Measurements from ENCODE around the gene IRAK1. TPM values are rescaled to one million over a fixed set of nuclear protein-coding genes. Genes with fewer than 3 reads are reported as not detected.

Gene IRAK1
- total RNA-seq, 1 donor from 2014 or later, result 106 TPM

DNA sequence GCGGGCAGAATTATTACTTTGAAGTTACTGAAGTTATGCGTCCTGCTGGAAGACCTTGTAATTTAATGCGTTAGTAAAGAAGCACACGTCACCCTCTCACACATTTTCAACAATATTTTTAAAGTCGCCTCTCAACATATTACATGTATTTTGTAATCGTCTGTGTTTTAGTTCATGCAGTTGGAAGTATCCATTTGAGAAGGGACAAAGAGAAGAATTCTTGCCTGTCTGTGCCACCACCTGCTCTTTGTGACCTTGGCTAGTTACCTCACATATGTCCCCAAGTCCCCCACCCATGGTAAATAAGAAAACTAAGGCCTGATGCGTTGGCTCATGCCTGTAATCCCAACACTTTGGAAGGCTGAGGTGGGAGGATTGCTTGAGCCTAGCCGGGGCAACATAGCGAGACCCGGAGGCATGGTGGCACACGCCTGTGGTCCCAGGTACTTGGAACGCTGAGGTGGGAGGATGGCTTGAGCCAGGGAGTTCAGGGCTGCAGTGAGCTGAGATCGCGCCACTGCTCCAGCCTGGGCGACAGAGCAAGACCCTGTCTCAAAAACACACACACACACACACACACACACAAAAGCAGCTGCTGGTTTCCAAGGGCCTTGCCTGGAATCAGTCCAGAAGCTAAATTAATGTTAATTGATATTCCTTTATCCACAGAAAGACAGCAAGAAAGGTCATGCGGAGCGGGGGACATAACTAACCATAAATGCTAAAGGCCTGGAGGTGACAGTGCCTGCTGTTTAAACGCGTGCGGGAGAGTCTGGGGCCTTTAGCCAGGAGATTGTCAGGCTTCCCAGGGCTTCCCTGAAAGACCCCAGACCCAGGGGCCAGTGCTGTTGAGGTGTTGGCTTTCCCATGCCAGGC, 46.3 kb downstream of the IRAK1 start:
- no peak for DNase-seq (ENCODE audit: extremely low read depth, low read depth, low spot score)

DNA sequence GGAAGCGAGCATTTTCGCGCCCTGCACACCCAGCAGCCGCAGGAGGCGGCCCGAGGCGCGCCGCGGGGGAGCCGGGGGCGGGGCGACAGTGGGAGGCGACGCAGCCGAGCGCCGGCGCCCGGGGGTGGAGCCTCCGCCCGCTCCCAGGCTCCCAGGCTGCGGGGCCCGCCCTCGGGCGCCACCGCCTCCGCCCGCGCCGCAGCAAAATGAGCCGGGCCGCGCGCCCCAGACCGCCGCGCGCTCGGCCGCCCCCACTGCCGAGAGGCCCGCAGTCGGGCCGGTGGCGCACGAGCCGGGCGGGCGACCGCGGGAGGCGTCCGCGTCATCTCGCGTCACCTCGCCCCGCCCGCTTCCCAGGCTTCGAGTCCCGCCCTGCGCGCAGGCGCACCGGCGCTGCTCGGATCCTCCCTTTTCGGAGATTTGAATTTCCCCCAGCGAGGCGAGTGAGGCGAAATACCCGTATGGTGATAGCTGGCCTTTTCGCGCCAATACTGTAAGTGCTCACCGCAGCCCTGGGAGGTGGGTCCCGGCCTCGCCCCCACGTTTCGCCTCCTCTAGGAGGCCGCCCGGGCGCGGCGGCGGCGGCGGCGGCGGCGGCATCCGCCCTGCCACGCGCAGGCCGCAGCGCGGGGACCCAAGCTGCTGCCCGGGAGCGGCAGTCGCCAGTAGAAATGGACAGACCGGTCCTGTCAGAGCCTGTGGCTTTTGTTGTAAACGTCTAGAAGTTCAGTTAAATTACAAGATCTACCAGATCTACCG, 47.2 kb downstream of the IRAK1 start, which contains the start of gene TMEM187:
Gene TMEM187 (plus strand): TSS at position 387 of the 759 bp plus-strand sequence. CDS start 9,309 bp downstream, outside the sequence.
- no peak for DNase-seq (ENCODE audit: extremely low read depth, low read depth, low spot score)

DNA sequence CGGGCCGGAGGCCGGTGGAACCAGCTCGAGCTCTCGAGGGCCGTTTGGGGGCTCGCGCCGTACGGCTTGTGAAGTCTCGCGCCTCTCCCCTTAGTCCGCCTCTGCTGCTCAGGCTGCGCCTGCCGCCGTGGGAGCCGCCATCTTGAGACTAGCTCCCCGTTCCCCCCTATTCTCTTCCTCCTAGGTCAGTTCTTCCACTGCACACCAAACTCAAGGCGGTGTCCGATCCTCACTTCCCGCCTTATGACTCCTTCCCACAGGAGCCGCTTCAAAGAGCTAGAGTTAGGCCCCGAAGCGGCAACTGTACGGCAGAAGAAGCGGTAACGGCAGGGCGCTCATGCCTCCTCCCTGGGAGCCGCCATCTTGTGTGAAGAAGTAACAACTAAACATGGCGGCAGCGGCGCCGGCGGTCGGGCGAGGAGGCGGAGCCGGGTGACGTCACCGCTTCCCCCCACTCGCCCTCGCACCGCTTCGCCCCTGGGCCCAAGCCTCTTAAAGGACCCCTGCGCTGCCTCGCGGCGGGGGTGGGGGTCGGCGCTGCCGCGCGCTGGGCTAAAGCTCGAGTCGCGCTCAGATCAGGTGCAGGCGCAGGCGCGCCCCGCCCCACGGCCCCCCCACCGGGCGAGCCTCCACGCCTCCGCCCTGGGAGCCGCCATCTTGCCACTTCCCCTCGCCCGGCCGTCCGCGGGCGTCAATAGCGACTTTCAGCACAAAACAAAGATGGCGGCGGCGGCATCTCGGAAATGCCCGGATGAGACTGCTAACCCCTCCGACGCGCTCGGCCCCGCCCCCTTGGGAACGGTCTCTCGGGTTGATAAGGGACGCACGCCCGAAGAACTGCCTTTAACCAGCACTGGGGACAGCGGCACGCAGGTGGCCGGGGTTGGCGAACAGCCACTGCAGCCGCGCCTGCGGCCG, 48.0 kb downstream of the IRAK1 start, which contains the start of gene HCFC1:
Gene HCFC1 (minus strand): TSS at position 369 of the 918 bp plus-strand sequence. CDS start 978 bp downstream, outside the sequence.
- no peak for DNase-seq (ENCODE audit: extremely low read depth, low read depth, low spot score)

DNA sequence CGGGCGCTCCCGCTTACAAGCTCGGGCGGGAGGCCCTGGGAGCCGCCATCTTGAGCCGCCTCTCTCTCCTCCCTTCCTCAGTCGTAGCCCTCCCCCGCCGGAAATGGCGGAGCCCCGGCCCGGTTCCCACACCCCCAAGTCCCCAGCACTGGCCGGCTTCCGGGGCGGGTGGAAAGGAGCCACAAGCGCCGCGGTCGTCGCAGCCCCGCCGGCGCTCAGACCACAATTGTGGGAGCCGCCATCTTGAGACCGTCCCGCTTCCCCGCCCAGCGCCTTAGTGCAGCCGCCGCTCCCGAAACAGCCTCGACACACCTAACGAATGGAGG, 48.6 kb downstream of the IRAK1 start:
- DNase-seq (ENCODE audit: extremely low read depth, low read depth, low spot score), result no peak

DNA sequence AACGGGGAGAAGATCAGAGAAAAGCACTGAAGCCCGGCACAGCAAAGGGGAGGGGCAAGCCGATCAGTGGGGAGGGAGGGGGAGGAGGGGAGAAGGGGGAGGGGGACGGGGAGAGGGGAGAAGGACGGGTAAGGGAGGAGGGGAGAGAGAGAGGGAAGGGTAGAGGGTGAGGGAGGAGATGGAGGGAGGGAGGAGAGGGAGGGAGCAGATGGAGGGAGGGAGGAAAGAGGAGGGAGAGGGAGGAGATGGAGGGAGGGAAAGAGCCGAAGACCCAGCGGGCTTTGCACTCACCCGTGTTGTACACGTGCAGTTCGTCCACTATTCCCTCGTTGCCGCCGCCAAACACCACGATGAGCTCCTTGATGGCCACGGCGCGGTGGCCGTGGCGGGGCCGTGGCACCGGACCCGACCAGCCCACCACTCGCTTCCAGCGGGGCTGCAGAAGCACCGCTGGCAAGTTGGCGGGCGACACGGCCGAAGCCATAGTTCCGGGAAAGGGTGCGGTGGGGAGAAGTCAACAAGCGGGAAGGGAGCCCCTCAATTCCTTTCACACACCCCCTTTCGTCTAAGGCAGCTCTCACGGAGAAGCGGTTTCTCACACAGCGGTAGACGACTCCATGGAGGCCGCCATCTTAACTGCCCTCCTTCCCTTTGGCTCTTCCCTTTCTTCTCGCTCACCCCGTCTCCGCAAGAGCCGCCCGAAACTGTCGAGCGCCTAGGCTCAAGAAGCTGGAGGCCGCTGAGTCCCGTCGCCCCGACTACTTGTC, 49.2 kb downstream of the IRAK1 start:
- no peak for DNase-seq (ENCODE audit: extremely low read depth, low read depth, low spot score)

DNA sequence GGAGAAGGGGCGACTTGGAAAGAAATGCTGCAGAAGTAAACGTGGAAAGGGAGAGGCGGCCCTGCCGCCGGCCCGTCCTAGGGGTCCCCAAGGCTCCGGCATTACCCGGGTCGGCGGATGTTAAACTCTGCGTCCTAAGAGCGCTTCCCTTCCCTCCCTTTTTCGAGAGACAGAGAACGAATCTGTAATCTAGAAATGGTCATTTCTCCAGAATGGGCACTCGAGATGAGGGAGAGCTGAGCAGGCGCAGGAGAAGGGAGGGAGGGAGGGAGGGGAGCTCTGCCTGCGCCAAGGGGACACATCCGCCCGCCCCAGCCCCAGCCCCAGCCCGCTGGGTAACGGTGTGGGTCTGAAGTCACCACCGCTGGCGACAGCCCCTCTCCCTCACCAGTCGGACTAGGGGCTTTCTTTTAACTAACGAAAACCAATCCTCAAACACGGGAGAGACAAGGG, 49.8 kb downstream of the IRAK1 start:
- DNase-seq (ENCODE audit: extremely low read depth, low read depth, low spot score), result no peak

DNA sequence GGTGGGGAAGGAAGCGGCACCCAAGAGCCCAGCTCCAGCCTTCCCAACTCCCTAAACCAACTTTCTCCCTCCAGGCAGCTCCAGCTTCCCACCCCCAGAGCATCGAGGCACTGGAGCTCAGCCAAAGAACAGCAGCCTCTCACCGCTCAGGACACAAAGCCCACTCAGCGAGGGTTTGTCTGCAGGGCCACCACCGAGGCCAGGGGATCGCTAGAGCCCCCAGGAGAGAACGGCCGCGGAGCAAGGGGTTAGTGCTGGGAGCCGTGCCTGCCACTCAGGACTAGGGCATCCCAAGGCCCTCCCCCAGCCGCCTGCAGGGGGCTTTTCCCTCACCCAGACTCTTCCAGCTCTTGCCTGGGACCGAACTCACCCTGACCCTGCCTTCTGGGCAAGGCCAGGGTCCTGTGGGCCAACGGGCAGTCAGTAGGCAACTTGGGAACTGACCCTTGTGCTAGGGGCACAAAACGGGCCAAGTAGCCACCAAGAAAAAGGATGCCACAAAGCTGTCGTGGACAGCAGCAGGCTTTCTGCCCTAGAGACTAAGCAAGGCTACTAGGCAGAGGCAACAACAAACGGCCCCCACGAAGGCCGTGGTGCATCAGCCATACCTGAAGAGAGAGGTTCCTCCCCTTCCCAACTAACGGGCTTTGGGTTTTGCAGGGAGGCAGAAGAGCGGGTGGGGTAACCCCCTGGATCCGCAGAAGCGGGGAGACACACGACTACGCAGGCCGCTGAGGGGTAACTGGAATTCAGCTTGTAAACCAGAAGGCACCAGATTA, 50.4 kb downstream of the IRAK1 start:
- no peak for DNase-seq (ENCODE audit: extremely low read depth, low read depth, low spot score)

DNA sequence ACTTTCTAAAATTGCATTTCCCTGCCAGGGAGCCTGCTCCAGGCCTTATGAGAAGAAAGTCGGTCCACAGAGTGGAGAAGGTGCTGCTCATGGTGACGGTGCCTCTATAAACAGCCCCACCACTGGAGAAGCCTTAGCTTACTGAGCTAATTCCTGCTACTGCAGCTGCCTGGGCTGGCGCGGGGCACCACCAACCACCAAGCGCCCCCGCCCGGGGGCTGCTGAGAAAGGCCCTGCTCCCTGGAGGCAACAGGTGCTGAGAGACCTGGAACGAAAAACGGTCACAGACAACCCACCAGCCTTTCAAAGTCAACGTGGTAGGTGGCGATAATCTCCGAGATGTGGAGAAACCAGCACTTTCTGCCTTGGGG, 51.0 kb downstream of the IRAK1 start:
- no peak for DNase-seq (ENCODE audit: extremely low read depth, low read depth, low spot score)

DNA sequence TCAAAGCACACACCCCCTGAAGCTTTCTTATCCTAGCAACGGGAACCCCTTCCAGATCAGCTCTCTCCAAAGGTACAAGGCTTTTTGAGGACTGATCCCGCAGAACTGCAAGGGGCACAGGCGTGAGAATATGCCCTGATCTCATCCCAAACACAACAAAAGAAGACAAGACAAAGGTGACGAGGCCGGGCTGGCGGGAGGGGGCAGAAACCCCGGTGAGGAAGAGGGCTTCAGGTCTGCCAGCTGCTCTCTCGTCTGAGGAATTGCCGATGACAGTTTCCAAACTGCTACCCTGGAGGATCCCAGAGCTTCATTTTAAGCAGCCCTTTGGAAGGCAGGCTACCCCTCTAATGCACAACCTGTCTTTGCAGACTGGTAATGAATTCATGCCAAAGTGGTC, 51.4 kb downstream of the IRAK1 start:
- no peak for DNase-seq (ENCODE audit: extremely low read depth, low read depth, low spot score)

DNA sequence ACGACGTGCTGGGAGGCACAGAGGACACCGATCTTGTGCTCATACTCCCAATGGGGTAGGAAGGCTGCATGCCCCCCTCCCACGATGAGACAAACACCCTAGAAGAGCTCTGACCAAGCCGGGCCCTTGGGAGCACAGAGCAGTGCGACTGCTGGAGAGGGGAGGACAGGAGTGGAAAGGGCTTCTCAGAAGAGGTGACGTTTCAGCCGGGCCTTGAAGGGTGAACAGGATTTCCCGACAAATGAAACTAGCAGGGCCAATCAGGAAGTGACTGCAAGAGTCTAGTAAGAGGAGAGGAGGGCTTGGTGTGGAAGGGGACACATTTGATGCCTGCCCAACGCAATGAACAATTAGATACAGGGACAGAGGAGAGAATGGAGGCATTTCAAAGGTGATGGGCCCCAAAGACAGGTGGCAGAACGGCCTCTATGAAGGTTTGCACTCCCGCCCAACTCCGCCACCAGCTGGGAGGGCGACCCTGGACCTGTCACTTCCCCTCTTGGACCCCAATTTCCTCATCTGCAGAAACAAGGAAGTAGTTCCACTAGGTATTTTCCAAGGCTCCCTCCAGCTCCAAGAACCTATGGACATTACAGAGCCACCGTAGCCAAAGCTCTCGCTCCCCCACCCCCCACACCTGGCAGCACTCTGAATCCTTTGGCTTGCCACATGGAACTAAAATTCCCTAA, 52.0 kb downstream of the IRAK1 start:
- DNase-seq (ENCODE audit: extremely low read depth, low read depth, low spot score), result no peak

DNA sequence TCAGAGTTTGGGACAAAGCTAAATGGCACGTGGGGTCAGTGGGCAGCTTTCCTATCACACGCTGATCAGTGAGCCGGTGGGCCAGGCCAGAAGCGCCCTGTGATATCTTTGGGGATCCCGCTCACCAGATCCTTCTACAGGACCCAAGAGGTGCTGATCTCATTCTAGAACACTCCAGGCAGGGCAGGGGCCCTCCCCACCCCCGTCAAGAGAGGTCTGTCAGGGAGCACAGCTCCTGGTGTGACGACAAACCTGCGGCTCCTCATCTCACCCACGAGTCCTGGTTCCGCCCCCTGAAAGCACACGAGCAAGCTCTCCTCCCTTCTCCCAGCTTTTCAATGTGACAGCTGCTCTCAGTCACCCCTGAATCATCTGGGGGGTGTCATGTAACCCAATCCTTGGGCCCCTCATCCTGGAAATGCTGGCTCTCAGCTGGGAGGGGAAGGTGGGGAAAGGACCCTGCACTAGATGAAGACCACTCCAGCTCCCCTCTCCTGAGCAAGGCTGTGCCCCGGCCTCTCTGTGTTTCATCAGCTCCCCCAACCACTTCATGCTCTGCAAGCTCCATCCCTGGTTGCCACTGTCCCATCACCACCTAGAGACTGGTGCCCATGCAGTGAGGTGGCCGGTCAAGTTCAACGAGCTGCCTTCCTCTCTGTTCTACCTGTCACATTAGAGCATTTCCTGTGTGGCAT, 52.7 kb downstream of the IRAK1 start:
- DNase-seq (ENCODE audit: extremely low read depth, low read depth, low spot score), result no peak

DNA sequence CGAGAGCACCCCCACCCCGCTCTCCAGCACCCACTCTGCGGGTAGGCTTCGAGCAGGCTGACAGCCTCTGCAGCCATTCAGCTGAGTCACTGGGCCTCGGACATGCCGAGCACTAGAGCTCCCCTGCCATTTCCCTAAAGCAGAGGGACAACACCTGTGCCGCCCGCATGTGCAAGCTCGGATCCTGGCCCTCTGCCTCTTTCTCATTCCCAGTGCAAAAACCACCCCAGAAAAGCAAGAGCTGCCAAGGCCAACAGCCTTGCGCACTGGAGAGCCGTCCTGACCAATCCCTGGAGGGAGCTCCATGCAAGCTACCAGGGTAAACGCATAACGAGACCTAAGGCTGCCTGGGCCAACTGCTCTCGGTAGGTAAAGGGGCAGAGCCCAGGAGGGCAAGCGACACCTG, 53.4 kb downstream of the IRAK1 start:
- no peak for DNase-seq (ENCODE audit: extremely low read depth, low read depth, low spot score)

DNA sequence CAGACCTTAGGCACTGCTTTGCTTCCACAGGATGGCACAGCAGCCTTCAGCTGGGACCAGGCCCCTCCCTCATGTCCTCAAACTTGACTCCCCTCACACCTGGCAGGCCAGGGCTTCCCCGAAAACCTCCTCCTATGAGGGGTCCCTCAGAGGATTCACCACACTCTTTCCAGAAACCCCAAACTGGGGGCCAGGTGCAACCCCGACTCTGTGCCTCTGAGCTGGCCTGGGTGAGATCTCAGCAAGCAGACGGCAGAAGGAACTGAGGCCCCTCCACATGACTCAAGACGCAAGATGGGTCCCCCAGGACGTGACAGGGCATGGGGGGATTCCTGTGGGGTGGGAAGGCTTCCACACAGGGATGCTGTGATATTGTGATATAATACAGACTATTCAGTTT, 54.3 kb downstream of the IRAK1 start:
- no peak for DNase-seq (ENCODE audit: extremely low read depth, low read depth, low spot score)

DNA sequence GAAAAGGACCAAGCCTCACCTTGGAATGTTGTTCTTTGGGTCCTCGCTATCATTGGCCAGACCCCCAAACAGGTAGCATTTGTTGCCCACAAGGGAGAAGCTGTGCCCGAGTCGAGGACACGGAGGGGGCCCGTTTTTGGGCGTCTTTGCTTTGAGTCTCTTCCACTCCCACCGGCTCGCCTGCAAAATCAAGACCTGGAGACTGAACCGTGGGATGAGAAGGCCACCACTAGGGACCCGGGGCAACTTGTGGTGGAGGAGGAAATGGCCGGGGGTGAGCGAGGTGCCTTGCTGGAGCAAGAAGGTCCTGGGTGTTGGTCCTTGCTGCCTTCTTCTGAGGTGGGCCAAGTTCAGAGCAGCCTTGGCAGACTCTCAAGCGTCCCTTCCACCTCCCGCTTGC, 55.6 kb downstream of the IRAK1 start:
- no peak for DNase-seq (ENCODE audit: extremely low read depth, low read depth, low spot score)

DNA sequence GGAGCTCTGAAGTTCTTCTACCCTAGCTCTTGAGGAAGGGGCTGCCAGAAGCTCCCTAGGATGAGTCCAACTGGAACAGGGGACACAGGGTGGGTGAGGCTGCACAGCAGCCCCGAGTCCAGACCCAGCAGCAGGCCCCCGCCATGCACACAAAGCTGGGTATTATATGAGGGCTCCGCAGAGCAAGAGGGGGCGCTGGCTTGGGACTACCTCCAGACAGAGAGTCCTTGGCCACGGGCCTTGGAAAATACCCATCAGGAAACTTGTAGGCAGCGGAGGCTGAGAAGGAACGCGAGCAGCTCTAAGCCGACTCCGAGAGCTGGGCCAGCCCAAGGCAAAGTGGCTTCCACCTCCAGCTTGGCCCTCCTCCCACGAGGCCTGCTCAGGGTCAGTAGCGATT, 56.2 kb downstream of the IRAK1 start:
- DNase-seq (ENCODE audit: extremely low read depth, low read depth, low spot score), result no peak

DNA sequence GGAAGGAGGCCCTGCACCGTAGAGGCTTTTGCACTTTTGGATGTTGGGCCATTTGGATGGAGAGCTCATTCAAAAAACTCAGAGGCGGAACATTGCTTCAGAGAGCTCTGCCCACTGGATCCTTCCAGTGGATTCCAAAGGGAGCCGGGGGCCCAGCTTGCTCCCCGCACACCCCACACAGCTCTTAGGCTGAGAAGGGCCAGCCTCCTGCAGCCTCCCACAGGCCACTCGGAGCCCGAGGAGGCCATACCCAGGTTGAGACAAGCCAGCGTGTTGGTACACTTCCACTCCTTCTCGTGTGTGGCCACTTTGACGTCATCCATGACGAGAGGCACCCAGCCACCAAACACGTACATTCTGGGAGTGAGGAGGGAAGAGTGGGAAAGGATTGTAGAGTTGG, 58.4 kb downstream of the IRAK1 start:
- DNase-seq (ENCODE audit: extremely low read depth, low read depth, low spot score), result no peak

DNA sequence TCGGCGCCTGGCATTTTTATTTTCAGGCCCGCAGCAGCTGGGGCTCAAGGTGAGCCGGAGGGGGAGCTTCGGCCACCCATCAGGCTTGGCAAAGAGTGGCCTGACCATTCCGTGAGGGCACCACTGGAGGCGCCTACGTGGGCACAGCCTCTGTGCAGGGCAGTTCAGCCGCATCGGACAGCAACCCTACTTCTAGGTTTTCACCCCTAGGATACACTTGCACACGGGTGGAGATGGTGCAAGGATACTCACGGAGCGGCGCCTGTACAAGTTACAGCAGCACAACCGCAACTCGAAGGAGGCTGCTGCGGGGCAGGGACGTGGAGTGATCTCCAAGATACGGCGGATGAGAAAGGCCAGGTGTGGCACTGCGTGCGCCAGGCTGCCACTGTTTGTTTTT, 58.9 kb downstream of the IRAK1 start:
- DNase-seq (ENCODE audit: extremely low read depth, low read depth, low spot score), result no peak
